Effector memory CD4-positive, alpha-beta T cell (primary cell): ENCODE results near the gene PLEKHG2.
"Not testable (repeated sequence)": the region's sequence is repeated elsewhere in the genome, so short reads cannot be mapped to it uniquely, and the experiment has no call there.

Source experiments
- DNase-seq, 3 donors: peaks; one replicate each; pipeline ENCODE4 v3.0.0-alpha.2; 2020
- H3K27ac ChIP-seq: 2 replicates; pipeline ENCODE4 v1.7.0; 2013; ENCODE audit warnings: mild to moderate bottlenecking, low read length, moderate library complexity; ENCODE audit not compliant: insufficient read depth, poor library complexity, severe bottlenecking
- H3K27me3 ChIP-seq: replicated peaks from 2 replicates; pipeline ENCODE4 v1.7.0; 2013; ENCODE audit warnings: mild to moderate bottlenecking, low read length; ENCODE audit not compliant: insufficient read depth, control insufficient read depth, poor library complexity, severe bottlenecking
- H3K36me3 ChIP-seq: 2 replicates; pipeline ENCODE4 v1.7.0; 2013; ENCODE audit warnings: mild to moderate bottlenecking, low read length, moderate library complexity; ENCODE audit not compliant: control insufficient read depth, insufficient read depth
- H3K4me1 ChIP-seq: 2 replicates; pipeline ENCODE4 v1.7.0; 2013; ENCODE audit warnings: low read length, mild to moderate bottlenecking; ENCODE audit not compliant: control insufficient read depth, insufficient read depth, poor library complexity, severe bottlenecking
- H3K4me3 ChIP-seq: 2 replicates; pipeline ENCODE4 v1.7.0; 2013; ENCODE audit warnings: low read length, low read depth, mild to moderate bottlenecking; ENCODE audit not compliant: insufficient read depth, poor library complexity, severe bottlenecking
- H3K9me3 ChIP-seq: 2 replicates; pipeline ENCODE4 v1.7.0; 2013; ENCODE audit warnings: mild to moderate bottlenecking, low read length, moderate library complexity; ENCODE audit not compliant: control insufficient read depth

The PLEKHG2 gene

GRCh38 chr19:39375929-39376328, 36.5 kb upstream of the PLEKHG2 start:
- H3K36me3 ChIP-seq: peaks cover 80% of the 10 kb centered on the region
- no peak overlapping the region for H3K27ac ChIP-seq
- no peak for DNase-seq
- H3K4me3 ChIP-seq: no peak overlapping the region
- no peaks in the 10 kb centered on the region for H3K4me1 ChIP-seq
- H3K9me3 ChIP-seq: no peaks in the 10 kb centered on the region
- H3K27me3 ChIP-seq: no peaks in the 10 kb centered on the region

GRCh38 chr19:39377373-39378362, 34.8 kb upstream of the PLEKHG2 start:
- no peak for DNase-seq
- H3K27ac ChIP-seq: no peak overlapping the region
- no peaks in the 10 kb centered on the region for H3K9me3 ChIP-seq
- H3K4me1 ChIP-seq: no peaks in the 10 kb centered on the region
- no peaks in the 10 kb centered on the region for H3K27me3 ChIP-seq
- no peak overlapping the region for H3K4me3 ChIP-seq
- peaks cover 80% of the 10 kb centered on the region for H3K36me3 ChIP-seq

DNA sequence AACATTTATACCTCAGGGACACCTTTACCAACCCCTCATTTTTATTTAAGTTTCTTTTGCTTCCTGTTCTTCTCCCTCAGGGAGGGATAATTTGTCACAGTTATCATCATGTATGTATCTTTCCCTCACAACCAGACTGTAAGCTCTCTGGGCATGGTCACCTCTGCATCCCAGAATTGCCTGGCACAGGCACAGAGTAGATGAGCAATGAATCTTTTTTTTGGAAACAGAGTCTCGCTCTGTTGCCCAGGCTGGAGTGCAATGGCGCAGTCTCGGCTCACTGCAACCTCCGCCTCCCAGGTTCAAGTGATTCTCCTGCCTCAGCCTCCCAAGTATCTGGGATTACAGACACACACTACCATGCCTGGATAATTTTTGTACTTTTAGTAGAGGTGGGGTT, 33.1 kb upstream of the PLEKHG2 start:
- DNase-seq, H3K9me3 ChIP-seq, H3K4me1 ChIP-seq, H3K27me3 ChIP-seq, H3K4me3 ChIP-seq, H3K27ac ChIP-seq: not testable (repeated sequence)
- peaks cover 86% of the 10 kb centered on the region for H3K36me3 ChIP-seq

GRCh38 chr19:39379865-39380396, 32.5 kb upstream of the PLEKHG2 start:
- no peaks in the 10 kb centered on the region for H3K9me3 ChIP-seq
- peaks cover 86% of the 10 kb centered on the region for H3K36me3 ChIP-seq
- no peaks in the 10 kb centered on the region for H3K27me3 ChIP-seq
- no peak overlapping the region for H3K27ac ChIP-seq
- no peaks in the 10 kb centered on the region for H3K4me1 ChIP-seq
- no peak for DNase-seq
- H3K4me3 ChIP-seq: no peak overlapping the region

DNA sequence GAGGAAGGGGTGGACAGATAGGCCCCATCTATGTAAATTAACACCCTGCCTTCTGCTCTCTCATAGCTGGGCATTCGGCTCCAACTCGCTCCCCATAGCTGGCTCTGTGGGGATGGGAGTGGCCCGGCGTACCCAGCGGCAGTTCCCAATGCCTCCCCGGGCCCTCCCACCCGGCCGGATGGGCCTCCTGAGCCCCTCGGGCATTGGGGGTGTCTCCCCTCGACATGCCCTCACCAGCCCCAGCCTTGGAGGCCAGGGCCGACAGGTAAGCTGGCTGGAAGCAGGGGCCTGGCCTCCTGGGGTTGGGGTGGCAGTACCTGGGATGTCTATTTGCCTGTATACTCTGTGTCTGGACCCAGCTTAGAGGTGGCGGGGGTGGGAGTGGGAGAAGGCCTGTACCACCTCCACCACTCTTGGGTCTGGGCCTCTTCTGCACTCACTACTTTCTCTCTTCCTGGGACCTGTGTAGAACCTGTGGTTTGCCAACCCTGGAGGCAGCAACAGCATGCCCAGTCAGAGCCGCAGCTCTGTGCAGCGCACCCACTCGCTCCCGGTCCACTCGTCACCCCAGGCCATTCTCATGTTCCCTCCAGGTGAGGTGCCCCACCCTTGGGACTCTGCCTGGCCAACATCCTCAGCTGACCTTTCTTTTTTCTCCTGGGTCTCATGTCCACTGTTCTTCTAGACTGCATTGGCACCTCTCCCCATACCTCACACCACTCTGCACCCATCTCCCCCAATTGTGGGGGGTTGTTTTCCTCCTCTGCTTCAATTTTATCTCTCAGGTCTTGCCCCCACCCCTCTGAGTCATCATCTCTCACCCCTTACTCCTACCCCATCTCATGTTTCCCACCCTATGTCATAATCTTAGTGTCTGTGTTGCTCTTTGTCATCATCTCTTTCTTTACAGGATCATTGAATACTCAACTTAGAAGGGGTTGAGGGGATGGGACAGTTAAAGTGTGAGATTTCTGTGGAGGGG, 31.7 kb upstream of the PLEKHG2 start:
- Histone ChIP-seq H3K36me3 (peaks cover 86% of the 10 kb centered on the region), H3K27me3 (no peaks in the 10 kb centered on the region), H3K4me3 (no peak overlapping the region), H3K4me1 (no peaks in the 10 kb centered on the region), H3K9me3 (no peaks in the 10 kb centered on the region), H3K27ac (no peak overlapping the region)
- no peak for DNase-seq

GRCh38 chr19:39381910-39382611, 30.4 kb upstream of the PLEKHG2 start:
- no peaks in the 10 kb centered on the region for H3K9me3 ChIP-seq
- no peaks in the 10 kb centered on the region for H3K27me3 ChIP-seq
- no peak overlapping the region for H3K4me3 ChIP-seq
- no peak for DNase-seq
- no peaks in the 10 kb centered on the region for H3K4me1 ChIP-seq
- H3K27ac ChIP-seq: no peak overlapping the region
- H3K36me3 ChIP-seq: peaks cover 86% of the 10 kb centered on the region

- no peak overlapping the region for H3K4me3 ChIP-seq
- no peaks in the 10 kb centered on the region for H3K9me3 ChIP-seq
- no peak for DNase-seq
- H3K27me3 ChIP-seq: no peaks in the 10 kb centered on the region
- H3K27ac ChIP-seq: no peak overlapping the region
- peaks cover 84% of the 10 kb centered on the region for H3K36me3 ChIP-seq
- H3K4me1 ChIP-seq: no peaks in the 10 kb centered on the region
Observed at GRCh38 chr19:39382991-39383828, 29.3 kb upstream of the PLEKHG2 start.

DNA sequence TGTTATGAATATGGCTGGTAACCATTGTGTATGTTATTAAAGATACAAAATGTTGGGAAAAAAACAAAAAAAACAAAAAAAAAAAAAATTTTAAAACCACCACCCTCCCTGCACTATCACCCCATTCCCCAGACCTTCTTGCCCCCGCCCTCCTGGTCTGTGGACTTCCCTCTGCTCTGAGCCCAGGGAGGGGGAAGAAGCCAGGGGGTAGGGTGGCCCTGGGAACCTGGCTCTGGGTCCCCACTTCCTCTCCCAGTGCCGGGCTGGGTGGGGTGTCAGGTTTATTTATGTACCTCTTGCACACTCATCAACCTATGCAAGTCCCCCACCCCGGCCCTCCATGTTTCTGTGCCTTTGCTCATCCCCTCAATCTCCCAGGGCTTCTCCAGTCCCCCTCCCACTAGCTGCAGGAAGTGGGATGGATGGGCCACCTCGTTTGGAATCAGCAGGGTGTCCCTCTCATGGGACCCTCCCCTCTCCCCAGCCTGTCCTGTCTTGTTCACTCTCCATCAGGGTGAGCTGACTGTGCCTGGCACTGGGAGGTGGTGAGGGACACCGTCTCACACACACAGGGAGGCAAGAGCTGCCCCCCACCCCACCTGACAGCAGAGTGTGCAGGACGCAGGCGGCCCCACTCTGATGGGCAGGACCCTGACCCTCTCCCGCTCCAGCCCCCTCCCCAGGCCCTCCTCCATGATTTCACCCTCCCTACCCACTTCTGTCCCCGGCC, 27.5 kb upstream of the PLEKHG2 start:
- no peak overlapping the region for H3K4me3 ChIP-seq
- H3K36me3 ChIP-seq: peaks cover 82% of the 10 kb centered on the region
- no peaks in the 10 kb centered on the region for H3K9me3 ChIP-seq
- H3K27me3 ChIP-seq: no peaks in the 10 kb centered on the region
- H3K4me1 ChIP-seq: peaks cover 3% of the 10 kb centered on the region
- no peak for DNase-seq
- H3K27ac ChIP-seq: no peak overlapping the region
